AG10803 (cell line): ENCODE results near the gene OR51A2.
"Not testable (repeated sequence)": the region's sequence is repeated elsewhere in the genome, so short reads cannot be mapped to it uniquely, and the experiment has no call there.

Experiments
- DNase-seq: peaks from one replicate; pipeline ENCODE4 v3.0.0; 2010; ENCODE audit warnings: low read depth
- H3K4me3 ChIP-seq: 2 replicates; pipeline ENCODE4 v1.5.1; 2011; ENCODE audit warnings: mild to moderate bottlenecking, low read length, control low read depth
- TF ChIP-seq, protein P1 (sequence below): conservative IDR thresholded peaks from 2 replicates; pipeline ENCODE4 v1.5.1; 2011; ENCODE audit warnings: mild to moderate bottlenecking, low read length, control low read depth, inconsistent platforms

OR51A2 gene, protein sequence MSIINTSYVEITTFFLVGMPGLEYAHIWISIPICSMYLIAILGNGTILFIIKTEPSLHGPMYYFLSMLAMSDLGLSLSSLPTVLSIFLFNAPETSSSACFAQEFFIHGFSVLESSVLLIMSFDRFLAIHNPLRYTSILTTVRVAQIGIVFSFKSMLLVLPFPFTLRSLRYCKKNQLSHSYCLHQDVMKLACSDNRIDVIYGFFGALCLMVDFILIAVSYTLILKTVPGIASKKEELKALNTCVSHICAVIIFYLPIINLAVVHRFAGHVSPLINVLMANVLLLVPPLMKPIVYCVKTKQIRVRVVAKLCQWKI

DNA sequence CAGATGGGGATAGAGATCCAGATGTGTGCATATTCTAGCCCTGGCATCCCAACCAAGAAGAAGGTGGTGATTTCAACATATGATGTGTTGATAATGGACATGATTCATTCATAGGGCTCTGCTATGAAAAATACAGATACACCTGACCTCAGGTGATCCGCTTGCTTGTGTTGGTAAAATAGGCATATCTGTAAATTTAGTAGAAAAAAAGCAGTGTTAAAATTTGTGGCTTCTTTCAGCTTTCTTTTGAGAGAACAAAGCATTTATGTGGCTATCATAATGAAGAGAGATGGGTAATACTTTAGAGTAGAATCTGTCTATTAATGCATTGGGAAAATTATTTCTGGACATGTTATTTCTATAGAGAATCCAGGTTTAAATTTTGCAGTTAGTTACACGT lies at the start of gene OR51A2:
OR51A2 (minus strand) TSS at position 101 of the 400 bp plus-strand sequence; CDS start at position 101, 0 bp downstream.
- not testable (repeated sequence) for DNase-seq, H3K4me3 ChIP-seq

DNA sequence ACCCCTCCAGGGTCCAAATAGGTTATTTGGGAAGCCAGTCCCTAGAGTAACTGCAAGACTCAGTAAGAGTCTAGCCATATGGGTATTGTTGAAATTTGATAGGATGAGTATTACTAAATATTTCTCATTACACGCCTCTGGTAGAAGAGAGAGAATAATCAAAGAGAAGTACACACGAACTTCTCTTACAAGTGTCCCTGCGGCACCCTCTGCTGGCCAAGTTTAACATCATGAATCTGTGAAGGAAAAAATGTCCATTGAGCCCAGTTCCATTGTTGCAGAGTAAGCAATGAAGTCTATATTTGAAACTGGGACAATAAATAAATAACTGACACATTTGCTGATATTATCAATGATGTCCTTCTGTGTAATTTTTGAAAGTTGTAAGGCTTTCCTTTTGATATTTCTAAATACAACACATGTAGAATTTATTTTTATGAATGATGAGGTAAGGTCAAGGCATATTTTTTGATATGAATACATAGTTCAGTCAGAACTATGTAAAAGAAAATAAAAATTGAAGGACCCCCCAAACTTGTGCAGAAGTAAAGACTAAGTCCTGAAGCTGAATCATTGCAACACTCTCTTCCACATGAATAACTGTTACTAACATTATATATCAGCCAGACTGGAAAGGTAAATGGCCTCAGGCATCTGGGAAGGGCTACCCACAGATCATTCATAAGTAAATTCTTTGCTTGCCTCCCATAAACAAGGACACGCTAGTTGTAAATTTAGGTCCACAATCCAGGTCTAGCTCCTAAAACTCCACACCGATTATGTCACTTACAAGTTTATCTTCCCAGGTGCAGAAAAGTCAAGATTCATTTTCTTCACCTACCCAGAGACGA lies 49.1 kb upstream of the OR51A2 start:
- TF ChIP-seq, protein P1, sequence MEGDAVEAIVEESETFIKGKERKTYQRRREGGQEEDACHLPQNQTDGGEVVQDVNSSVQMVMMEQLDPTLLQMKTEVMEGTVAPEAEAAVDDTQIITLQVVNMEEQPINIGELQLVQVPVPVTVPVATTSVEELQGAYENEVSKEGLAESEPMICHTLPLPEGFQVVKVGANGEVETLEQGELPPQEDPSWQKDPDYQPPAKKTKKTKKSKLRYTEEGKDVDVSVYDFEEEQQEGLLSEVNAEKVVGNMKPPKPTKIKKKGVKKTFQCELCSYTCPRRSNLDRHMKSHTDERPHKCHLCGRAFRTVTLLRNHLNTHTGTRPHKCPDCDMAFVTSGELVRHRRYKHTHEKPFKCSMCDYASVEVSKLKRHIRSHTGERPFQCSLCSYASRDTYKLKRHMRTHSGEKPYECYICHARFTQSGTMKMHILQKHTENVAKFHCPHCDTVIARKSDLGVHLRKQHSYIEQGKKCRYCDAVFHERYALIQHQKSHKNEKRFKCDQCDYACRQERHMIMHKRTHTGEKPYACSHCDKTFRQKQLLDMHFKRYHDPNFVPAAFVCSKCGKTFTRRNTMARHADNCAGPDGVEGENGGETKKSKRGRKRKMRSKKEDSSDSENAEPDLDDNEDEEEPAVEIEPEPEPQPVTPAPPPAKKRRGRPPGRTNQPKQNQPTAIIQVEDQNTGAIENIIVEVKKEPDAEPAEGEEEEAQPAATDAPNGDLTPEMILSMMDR: peak; percentile 69
- DNase-seq: peak; percentile 59
- no peak overlapping the region for H3K4me3 ChIP-seq

DNA sequence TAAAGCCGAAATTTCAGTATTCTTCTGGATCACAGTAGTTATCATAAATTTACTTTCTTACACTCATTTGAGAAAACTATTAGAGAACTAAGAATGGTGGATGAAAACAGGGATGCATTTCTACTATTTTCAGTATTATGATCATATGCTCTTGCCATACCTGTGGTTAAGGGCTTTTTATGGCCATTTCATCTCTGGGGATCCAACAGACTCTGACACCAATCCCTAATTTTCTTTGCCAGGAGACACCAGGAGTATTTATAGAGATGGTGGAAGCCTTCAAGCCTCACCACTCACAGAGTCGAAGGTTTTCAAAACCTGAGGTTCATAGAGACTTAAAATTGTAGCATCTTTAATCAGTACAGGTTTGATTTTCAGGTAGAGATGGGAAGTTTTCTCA lies 39.0 kb upstream of the OR51A2 start, which contains the start of gene OR51L1:
OR51L1 (plus strand) TSS at position 301 of the 400 bp plus-strand sequence. CDS start 4,132 bp downstream, outside the sequence.
- DNase-seq: no peak
- TF ChIP-seq, protein P1: no peak
- no peak within 1 kb of the TSS for H3K4me3 ChIP-seq

DNA sequence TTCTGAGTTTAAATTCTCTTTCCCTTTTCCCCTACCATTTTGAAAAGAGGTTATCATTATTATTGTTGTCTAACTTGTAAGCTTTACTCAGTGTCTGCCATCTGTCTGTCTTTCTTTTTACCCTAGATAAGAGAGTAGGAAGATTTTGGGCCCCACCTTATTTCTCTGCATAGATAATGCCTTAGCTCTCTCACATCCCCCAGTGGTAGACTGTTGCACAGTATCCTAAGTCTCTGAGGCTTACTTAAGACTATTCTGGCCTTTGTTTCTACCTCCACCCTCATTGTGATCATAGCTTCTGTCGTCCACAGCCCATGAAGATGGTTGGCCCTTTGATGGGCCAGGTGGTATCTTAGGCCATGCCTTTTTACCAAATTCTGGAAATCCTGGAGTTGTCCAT lies 35.5 kb upstream of the OR51A2 start:
- H3K4me3 ChIP-seq: no peak overlapping the region
- DNase-seq: peak; percentile 0
- TF ChIP-seq, protein P1: peak; percentile 27

DNA sequence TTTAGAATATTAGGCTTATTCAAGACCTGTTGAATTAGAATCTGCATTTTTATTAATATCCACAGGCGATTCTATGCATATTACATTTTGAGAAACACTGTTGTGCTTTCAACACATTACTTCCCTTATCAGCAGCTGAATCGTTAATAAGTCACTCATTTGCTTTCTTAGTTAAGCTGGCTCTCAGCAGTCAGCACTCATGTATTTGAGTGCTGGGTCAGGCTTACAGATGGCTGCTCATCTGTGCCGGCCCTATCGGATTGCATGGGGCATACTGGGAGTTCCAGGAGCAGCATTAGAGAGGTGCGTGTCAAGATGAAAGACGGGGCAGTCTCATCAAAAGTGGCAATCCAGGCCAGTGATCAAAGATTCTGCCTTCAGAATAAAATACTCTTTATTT lies 28.3 kb upstream of the OR51A2 start:
- no peak overlapping the region for H3K4me3 ChIP-seq
- no peak for DNase-seq
- TF ChIP-seq, protein P1: no peak

DNA sequence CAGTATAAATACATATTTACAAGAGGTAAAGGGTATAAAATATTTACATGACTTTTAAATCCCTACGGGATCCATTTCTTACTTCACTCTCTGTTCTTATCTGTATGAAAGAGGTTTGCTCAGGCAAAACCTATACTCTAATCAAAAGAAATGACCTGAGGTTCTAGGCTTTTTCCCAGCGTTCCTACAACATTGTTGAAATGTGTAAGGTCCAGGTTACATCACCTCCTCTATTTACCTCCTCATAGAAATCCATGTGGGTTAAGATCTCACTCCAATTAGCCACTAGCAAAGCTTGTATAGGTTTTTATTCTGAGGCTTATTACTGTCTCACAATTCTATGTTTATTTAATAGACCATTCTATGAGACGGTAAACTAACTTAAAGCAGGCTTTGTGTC lies 27.2 kb upstream of the OR51A2 start:
- H3K4me3 ChIP-seq: no peak overlapping the region
- TF ChIP-seq, protein P1: no peak
- no peak for DNase-seq

DNA sequence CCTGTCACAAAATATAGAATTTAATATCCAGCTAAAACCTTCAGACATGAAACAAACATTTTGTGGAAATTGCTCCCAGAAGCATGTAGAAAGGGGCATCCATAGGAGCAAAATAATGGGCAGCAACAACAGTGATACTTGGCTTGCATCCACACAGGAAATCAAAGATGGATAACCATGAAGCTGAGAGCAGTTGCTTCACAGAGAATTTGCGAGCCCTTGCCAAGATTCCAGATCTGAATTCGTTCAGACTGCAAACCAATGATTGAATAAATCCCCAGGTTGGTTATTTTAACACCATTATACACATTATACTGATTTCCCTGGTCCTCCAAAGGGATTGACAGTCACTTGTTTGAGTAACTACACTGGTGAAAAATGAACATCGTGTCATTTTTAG lies 23.5 kb upstream of the OR51A2 start:
- H3K4me3 ChIP-seq: no peak overlapping the region
- DNase-seq: no peak
- TF ChIP-seq, protein P1: no peak
